HEK293T (cell line): Measurements from ENCODE around the gene PCDHA6.

Experiments used
- ARNT ChIP-seq: fragments of 450-650 bp; IDR thresholded peaks from 2 replicates; pipeline ENCODE4 v1.6.1; 2017; ENCODE audit warnings: mild to moderate bottlenecking
- BHLHE40 ChIP-seq: fragments of 450-650 bp; IDR thresholded peaks from 2 replicates; pipeline ENCODE4 v1.6.1; 2016; ENCODE audit warnings: mild to moderate bottlenecking, moderate library complexity, borderline replicate concordance
- CTBP1 ChIP-seq: fragments of 450-650 bp; IDR thresholded peaks from 2 replicates; pipeline ENCODE4 v1.6.1; 2016; ENCODE audit warnings: borderline replicate concordance
- ELF4 ChIP-seq: fragments of 450-650 bp; IDR thresholded peaks from 2 replicates; pipeline ENCODE4 v1.6.1; 2017; ENCODE audit warnings: antibody characterized with exemption
- FOXA1 ChIP-seq: fragments of 450-650 bp; IDR thresholded peaks from 2 replicates; pipeline ENCODE4 v1.6.1; 2016; ENCODE audit warnings: mild to moderate bottlenecking
- FOXK2 ChIP-seq: fragments of 450-650 bp; IDR thresholded peaks from 2 replicates; pipeline ENCODE4 v1.6.1; 2016; ENCODE audit warnings: mild to moderate bottlenecking
- FOXM1 ChIP-seq: fragments of 450-650 bp; IDR thresholded peaks from 2 replicates; pipeline ENCODE4 v1.6.1; 2017; ENCODE audit warnings: mild to moderate bottlenecking, borderline replicate concordance
- HDGF ChIP-seq: fragments of 450-650 bp; IDR thresholded peaks from 2 replicates; pipeline ENCODE4 v1.6.1; 2017; ENCODE audit warnings: antibody characterized with exemption, borderline replicate concordance
- LEF1 ChIP-seq: fragments of 450-650 bp; IDR thresholded peaks from 2 replicates; pipeline ENCODE4 v1.6.1; 2017; ENCODE audit warnings: mild to moderate bottlenecking, borderline replicate concordance
- SP1 ChIP-seq: fragments of 450-650 bp; IDR thresholded peaks from 2 replicates; pipeline ENCODE4 v1.6.1; 2017
- SUZ12 ChIP-seq: fragments of 450-650 bp; IDR thresholded peaks from 2 replicates; pipeline ENCODE4 v1.6.1; 2016; ENCODE audit warnings: mild to moderate bottlenecking
- TARDBP ChIP-seq: fragments of 450-650 bp; IDR thresholded peaks from 2 replicates; pipeline ENCODE4 v1.6.1; 2016
- ZNF384 ChIP-seq: fragments of 450-650 bp; IDR thresholded peaks from 2 replicates; pipeline ENCODE4 v1.6.1; 2016
- TF ChIP-seq, protein P1 (sequence below): fragments of 450-650 bp; IDR thresholded peaks from 2 replicates; pipeline ENCODE4 v1.6.1; 2016

DNA sequence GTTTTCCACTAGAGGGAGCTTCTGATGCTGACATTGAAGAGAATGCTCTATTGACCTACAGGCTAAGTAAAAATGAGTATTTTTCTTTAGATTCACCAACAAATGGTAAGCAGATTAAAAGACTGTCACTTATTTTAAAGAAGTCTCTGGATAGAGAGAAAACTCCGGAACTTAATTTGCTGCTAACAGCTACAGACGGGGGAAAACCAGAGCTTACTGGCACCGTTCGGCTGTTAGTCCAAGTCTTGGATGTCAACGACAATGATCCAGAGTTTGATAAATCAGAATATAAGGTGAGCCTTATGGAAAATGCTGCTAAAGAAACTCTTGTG lies 41.8 kb downstream of the PCDHA6 start:
- TF ChIP-seq LEF1 (no peak), FOXM1 (no peak), BHLHE40 (no peak), FOXK2 (no peak), HDGF (no peak), ZNF384 (no peak), SUZ12 (no peak), SP1 (no peak), ARNT (no peak), TARDBP (no peak), FOXA1 (no peak), ELF4 (no peak), CTBP1 (no peak)
- TF ChIP-seq, protein P1, sequence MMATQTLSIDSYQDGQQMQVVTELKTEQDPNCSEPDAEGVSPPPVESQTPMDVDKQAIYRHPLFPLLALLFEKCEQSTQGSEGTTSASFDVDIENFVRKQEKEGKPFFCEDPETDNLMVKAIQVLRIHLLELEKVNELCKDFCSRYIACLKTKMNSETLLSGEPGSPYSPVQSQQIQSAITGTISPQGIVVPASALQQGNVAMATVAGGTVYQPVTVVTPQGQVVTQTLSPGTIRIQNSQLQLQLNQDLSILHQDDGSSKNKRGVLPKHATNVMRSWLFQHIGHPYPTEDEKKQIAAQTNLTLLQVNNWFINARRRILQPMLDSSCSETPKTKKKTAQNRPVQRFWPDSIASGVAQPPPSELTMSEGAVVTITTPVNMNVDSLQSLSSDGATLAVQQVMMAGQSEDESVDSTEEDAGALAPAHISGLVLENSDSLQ, result no peak
